GM18868 (cell line): ENCODE data around the gene NR1H3.

ENCODE experiments used
- ATAC-seq: cut with Tn5 transposase; IDR thresholded peaks from one replicate; pipeline ENCODE4 v1.9.1; 2021; ENCODE audit warnings: mild to moderate bottlenecking, moderate library complexity; ENCODE audit not compliant: unreplicated experiment

NR1H3 gene

DNA sequence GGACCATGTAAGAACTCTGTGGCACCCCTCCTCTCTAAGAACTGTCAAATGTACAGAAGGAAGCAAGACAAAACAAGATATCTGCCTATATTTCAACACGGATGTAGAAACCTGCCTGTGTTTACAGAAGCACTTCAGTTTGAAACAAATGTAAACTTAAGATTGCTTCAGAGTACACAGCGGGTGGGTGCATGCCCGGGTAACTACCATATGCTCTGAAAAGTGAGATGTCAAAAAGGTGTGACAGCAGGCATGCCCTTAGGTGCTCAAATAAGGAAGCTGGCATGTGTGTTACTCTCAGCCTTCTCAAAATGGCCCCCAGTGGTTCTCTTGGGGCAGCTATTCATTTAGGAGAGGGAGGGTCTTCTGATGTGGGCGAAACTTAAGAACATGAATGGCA is 14.3 kb upstream of the NR1H3 start:
- no peak for ATAC-seq

DNA sequence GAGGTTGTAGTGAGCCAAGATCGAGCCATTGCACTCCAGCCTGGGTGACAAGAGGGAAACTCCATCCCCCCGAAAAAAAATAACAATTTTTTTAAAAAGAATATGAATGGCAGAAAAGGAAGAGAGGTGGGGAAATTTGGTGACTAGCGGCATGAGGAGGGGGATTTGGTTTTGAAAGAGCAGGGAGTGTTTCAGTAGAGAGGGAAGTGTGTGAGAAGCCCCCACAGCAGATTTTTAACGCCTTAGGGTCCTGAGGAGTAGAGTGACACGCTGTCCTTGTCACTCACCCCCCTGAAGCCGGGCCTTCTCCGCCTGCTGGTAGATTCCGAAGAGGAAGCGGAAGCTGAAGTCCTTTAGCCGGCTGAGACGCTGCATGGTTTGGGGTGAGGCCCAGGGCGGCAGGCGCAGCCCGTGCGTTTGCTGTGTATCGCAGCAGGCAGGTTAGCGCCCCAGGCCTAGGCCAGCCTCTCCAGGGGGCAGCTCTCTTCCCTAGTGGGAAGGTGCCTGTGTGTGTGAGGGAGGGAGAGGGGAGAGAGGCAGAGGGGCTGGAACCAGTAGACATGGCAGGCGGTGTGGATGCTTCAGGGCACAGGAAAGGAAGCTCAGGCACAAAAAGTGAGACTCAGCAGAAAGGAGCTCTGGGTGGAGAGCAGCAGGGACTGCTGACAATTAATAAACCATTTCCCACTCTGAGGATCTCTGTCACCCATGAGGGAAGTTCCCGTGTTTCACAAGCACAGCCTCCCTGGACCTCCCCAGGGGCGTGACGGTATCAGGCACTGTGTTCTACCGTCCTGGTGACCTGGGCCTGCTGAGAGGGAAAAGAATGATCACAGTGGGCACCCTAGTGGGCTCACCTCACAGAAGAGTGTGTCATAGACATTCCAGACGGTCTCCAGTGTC is 13.1 kb upstream of the NR1H3 start:
- no peak for ATAC-seq

DNA sequence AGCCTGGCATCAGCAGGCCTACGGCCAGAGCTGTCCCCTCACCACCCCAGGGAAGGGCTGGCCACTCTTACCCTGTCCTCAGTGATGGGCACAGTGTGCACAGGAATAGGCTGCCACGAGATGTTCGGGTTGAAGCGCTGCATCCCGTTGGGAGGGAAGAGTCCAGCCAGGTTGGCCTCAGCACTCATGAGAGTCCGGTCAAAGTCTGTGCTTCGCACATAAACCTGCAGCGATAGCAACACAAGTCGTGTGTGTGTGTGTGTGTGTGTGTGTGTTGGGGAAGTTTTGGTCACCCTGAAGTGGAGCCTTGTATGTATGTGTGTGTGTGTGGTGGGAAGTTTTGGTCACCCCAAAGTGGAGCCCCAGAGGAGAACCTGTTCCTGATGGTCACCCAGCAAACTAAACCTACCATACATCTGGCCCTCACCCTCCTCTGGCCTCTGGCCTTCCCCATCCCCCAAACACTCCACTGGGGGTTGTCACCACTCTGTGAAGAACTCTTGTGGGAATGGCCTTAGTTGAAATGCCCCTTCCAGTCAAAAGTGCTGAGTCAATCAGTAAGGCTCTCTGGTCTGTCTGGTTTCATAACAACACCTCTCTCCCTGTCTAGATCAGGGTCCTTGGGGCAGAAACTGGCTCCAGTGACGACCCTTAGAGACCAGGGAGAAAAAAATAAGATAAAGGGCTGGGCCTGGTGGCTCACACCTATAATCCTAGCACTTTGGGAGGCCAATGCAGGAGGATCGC is 12.0 kb upstream of the NR1H3 start:
- no peak for ATAC-seq

DNA sequence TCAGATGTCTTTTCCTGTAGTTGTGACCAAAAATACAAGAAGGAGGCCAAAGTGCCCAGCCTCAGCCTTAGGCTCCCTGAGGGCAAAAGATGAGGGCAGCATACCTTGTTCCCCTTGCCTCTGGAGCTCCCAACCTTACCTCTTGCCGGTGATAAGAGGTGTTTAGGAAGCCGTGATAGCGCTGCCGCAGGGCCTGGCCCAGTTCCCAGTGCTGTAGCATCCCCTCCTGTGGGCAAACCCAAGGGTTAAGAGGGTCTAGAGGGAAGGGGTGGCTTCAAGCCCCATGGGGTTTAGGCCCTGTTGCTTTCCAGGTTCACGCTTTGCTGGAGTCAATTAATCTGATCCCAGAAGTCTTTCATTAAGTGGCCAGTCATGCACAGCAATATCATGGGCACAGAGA is 10.3 kb upstream of the NR1H3 start:
- no peak for ATAC-seq

DNA sequence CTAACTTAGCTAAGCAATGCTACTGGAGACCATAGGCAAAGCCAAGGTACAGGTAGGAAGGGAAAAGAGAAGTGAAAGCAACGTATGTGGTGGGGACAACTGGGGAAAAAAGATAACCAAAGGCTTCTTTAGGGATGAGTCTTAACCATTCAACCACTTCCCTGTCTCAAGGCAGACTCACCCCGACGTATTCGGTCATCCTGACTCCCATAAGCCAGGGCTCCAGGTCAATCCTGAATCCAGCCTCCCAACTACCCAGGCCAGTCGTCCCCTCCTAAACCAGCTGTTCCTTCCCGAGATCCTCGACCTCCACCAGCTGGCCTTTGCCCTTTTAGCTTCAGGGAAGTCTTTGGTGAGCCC is 9.5 kb upstream of the NR1H3 start:
- peak; percentile 24 for ATAC-seq

DNA sequence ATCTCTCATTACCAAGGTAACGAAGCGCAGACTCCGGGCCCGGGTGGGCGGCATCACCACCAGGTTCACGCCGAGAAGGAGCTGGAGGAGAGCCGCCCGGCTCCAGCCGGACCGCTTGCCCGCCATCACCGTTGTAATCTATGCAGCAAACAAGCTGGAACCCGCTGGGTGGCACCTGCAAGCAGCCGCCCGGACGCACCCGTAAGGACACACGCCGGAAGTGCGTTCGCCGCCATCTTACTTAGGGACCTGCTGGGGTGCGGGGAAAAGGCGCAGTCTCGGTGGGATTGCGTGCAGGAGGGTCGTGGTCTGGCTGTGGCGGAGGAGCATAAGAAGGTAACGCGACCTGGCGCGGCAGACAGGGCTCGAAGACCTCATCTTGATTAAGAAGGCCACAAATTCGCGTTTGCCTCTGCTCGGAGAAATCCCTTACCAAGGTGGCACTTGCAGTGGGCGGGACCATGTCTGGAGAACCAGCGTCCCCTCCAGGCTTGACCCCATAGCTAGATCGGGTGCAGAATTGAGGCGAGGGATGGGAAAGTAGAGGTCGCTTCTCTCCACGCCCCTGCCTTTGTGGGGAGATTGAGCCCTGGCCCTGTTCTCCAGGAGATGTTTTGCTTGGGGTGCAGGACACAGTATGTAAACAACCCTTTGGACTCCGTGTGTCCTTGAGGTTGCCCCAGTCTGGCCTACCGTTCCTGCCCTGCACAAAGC is 9.0 kb upstream of the NR1H3 start, which contains the start of gene ACP2:
TSS of gene ACP2 (minus strand) at position 151 of the 714 bp plus-strand sequence. CDS start at position 126, 25 bp downstream.
- ATAC-seq = peak; percentile 94

DNA sequence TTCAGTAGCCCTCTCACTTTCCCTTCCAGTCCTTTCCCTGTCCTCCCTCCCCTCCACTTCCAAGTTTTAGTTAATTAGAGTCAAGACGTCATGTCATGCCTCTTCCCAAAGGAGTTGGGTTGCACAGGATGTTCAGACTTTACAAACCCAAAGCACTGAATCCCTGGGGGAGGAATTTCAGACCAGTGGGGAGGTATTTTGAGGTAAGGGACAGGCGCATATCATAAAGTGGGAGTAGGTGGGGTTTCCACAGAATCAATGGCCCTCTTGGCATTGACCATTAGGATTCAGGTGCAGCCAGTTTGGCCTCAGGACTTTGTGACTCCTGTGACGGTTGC is 8.4 kb upstream of the NR1H3 start:
- ATAC-seq = no peak

DNA sequence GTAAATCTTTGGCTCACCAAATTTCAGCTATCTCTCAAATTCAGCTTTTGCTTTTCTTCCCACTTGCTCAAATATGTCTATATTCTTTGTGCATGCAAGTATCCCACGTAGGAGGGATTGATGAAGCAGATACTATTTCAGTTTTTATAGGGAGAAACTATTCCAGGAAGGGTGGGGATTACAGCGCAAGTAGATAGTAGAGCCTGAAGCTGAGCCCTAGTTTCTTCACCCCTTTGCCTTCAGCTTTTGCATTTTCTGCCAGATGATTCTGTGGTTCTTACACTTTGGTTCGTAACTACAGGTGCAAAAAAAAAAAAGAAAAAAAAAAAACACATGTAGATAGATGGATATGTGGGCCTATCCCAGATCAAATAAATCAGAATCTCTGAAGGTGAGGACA is 6.0 kb upstream of the NR1H3 start:
- no peak for ATAC-seq

DNA sequence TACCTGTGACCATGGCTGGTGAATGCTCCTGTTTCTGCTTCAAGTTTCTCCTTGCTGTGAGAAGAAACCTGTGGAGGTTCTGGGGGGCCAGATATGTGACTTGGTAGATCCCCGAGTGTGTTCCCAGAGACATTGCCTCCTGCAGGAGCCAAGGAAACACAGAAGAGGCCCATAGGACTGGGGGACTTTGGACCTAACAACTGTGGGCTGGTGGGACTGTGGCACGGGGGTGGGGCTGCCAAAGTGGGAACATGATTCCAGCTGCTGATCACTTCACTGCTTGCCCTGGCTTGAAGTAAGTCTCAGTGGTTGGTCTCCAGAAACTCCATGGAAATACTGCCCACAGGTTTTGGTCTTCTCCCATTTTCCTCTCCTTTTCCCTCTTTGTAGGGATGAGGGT is 4.1 kb upstream of the NR1H3 start:
- no peak for ATAC-seq

DNA sequence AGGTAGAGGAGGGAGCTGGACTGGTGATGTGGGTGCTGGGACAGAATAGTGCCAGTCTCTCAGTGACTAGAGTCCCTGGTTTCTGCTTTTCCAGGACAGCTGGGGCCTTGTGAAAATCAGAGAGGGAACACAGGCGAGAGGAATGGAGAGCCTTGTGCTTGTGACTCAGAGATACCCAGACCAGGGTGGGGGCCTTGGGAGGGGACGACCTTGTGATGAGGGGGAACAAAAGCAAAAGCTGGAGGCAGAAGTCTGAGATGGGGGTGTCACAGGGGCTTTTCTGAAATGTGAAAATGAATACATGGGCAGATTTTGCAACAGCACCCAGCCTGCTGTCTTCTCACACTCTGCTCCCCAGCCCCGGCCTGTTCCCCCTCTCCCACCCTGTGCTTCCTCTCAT is 3.4 kb upstream of the NR1H3 start:
- ATAC-seq = no peak

DNA sequence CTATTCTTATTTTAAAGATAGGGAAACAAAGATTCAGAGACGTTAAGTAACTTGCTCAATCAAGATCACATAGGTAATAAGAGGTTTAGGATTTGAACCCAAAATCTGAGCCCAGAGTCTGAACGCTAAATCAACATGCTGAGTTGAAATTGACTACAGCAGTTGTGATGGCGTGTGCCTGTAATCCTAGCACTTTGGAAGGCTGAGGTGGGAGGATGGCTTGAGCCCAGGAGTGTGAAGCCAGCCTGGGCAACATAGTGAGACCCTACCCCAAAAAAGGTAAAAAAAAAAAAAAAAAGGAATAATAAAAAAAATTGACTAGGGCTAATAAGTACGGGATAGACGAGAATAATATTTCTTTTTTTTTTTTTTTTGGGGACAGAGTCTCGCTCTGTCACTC is 1.4 kb upstream of the NR1H3 start:
- ATAC-seq = no peak

DNA sequence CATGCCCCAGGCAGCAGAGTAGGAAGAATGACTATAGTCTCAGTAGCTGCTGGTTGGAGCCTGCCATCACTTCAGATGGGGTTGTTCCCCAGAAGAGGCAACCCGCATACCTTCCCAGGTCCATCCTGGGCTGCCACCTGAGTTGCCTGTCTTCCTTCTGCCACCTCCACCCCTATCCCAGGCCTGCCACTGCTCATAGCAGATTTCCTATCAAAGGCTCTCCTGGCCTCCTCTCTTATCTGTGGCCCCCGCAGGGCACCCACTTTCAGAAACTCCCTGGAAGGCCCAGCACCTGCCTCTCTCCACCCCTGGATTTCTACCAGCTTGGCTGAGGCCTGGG is 649 bp upstream of the NR1H3 start:
- ATAC-seq = no peak

DNA sequence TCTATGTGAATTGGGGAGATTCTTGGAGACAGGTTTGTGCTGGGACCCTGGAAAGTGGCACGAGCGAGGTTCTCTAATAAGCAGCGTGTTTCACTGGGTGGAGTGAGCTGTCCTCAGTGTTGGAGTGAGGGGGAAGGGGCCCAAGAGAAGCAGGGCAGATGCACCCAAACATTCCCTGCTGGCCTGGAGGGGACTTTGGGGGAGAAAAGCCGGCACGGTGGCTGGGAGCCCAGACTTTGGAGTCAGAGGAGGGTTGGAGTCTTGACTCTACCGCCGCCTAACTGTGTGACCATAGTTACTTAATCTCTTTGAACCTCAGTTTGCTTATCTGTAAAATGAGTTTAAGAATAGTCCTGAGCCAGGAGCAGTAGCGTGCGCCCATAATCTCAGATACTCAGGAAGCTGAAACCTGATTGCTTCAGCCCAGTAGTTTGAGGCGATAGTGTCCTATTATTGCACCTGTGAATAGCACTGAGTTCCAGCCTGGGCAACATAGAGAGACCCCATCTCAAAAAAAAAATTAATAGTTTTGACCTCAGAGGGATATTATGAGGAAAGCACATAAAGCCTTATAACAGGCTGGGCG is 614 bp downstream of the NR1H3 start:
- ATAC-seq = no peak

DNA sequence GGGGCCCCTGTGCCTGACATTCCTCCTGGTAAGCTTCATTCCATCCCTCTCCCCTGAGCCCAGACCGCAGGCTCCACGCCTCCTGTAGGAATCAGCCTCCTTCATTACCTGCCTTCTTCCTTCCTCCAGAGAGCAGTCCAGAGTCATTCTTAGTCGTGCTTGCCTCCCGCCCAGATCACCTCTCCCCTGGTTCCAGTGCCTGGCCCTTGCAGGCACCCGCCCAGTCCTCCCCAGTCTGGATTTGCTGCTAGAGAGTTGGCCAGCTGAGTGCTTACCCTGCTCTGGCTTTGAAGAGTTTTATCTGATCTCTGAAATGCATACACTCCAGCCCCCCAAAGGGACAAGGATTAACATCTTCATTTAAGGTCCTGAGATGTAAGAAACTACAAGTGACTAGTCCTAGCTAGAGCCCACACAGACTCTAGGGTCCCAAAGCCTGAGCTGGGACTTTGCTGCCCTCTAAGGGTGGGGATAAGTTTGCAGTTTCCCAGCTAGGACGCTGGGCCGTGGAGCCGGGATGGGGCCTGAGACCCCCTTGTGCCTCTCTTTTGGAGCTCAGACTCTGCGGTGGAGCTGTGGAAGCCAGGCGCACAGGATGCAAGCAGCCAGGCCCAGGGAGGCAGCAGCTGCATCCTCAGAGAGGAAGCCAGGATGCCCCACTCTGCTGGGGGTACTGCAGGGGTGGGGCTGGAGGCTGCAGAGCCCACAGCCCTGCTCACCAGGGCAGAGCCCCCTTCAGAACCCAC is 1.6 kb downstream of the NR1H3 start:
- peak; percentile 57 for ATAC-seq

DNA sequence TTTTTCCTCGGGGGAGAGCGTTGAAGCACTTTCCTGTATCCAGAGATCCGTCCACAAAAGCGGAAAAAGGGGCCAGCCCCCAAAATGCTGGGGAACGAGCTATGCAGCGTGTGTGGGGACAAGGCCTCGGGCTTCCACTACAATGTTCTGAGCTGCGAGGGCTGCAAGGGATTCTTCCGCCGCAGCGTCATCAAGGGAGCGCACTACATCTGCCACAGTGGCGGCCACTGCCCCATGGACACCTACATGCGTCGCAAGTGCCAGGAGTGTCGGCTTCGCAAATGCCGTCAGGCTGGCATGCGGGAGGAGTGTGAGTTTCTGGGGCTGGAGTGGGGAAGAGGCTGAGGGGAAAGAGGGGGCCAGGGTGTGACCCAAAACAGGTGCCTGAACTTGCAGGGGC is 2.6 kb downstream of the NR1H3 start:
- no peak for ATAC-seq

DNA sequence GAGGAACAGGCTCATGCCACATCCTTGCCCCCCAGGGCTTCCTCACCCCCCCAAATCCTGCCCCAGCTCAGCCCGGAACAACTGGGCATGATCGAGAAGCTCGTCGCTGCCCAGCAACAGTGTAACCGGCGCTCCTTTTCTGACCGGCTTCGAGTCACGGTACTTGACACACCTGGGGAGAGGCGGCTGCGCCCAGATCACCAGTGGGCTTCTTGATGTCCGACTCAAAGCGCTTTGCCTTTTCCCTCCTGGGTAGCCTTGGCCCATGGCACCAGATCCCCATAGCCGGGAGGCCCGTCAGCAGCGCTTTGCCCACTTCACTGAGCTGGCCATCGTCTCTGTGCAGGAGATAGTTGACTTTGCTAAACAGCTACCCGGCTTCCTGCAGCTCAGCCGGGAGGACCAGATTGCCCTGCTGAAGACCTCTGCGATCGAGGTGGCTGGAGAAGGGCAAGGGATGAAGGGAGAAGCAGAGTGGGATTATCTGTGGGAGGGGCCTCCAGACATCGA is 3.5 kb downstream of the NR1H3 start:
- ATAC-seq = no peak

DNA sequence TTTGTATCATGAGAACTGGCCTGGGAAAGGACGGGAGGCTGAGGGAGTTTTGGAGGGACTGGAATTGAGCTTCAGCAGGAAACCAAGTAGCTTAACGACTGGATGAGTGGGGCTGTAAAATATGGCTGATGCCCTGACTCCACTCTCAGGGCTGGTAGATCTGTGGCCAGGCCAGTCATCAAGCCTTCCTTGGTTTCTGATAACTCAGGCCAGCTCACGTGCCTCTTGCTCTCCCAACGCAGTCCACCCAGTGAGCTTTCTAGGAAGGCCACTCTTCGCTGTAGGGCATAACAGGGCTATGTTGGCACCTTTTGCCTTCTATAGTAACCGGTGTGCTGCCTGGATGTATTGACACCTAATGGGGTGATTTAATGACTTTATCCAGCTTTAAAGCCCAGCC is 6.3 kb downstream of the NR1H3 start:
- no peak for ATAC-seq

DNA sequence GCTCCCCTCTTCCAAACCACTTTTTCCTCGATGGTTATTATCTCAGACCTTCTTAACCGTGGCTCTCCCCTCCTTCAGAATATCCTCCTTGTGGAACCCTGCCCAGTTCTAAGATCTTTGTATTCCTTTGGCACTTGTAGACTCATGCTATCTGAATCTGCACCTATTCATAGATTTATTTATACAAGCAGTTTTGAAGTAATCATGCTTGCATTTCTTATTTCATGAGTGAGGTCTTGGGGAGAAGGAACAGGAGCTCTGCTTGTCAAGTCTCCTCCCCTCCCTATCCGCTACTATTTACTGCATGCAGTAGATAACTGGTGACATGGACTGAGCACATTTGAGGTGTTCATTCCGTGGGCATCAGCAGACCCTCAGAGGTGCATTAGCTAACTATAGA is 6.7 kb downstream of the NR1H3 start:
- ATAC-seq = no peak

DNA sequence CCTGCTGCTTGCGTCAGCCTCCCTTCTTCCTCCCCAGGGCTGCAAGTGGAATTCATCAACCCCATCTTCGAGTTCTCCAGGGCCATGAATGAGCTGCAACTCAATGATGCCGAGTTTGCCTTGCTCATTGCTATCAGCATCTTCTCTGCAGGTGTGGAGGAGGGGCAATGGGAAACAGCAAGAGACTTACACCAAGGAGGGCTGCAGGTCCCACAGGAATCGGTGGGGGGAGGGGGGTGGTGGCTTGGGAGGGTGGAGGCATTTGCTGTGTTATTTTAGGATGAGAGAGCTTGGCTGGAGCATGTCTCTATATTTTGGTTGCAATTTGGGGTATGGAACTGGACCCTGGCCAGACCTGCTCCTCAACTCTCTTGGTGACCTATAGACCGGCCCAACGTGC is 10.1 kb downstream of the NR1H3 start:
- ATAC-seq = no peak

DNA sequence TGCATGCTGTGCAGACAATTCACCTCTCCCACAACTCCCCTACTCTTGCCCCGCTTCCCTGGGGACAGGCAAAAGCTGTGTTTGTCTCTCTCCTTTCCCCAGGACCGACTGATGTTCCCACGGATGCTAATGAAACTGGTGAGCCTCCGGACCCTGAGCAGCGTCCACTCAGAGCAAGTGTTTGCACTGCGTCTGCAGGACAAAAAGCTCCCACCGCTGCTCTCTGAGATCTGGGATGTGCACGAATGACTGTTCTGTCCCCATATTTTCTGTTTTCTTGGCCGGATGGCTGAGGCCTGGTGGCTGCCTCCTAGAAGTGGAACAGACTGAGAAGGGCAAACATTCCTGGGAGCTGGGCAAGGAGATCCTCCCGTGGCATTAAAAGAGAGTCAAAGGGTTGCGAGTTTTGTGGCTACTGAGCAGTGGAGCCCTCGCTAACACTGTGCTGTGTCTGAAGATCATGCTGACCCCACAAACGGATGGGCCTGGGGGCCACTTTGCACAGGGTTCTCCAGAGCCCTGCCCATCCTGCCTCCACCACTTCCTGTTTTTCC is 10.7 kb downstream of the NR1H3 start:
- ATAC-seq = no peak
